GM21423 (cell line): Measurements from ENCODE around the gene GSTT2B.
"Not testable (repeated sequence)": the region's sequence is repeated elsewhere in the genome, so short reads cannot be mapped to it uniquely, and the experiment has no call there.

Source experiments
- ATAC-seq: cut with Tn5 transposase; IDR thresholded peaks from one replicate; pipeline ENCODE4 v1.9.1; 2021; ENCODE audit warnings: mild to moderate bottlenecking, moderate library complexity; ENCODE audit not compliant: unreplicated experiment

Gene GSTT2B

GRCh38 chr22:23961084-23961771 is at the start of gene GSTT2B:
GSTT2B (minus strand) TSS chr22:23961195; CDS start chr22:23961131, 64 bp downstream.
- not testable (repeated sequence) for ATAC-seq

GRCh38 chr22:24010018-24010391 is 49.0 kb upstream of the GSTT2B start:
- ATAC-seq = no peak

- no peak for ATAC-seq
Observed at GRCh38 chr22:24009227-24010017, 48.4 kb upstream of the GSTT2B start.

GRCh38 chr22:24008381-24009226 is 47.6 kb upstream of the GSTT2B start:
- ATAC-seq = no peak

- no peak for ATAC-seq
Observed at GRCh38 chr22:24008022-24008283, 47.0 kb upstream of the GSTT2B start.

GRCh38 chr22:24007253-24008021 is 46.4 kb upstream of the GSTT2B start:
- no peak for ATAC-seq

GRCh38 chr22:24006914-24007214 is 45.9 kb upstream of the GSTT2B start:
- no peak for ATAC-seq

- ATAC-seq = no peak
Observed at GRCh38 chr22:24006207-24006913, 45.4 kb upstream of the GSTT2B start.

GRCh38 chr22:24005201-24005600 is 44.2 kb upstream of the GSTT2B start, which contains the start of gene GSTT4:
GSTT4 (minus strand) TSS chr22:24005453; CDS start chr22:24005356, 97 bp downstream.
- ATAC-seq = no peak

- ATAC-seq = no peak
Observed at GRCh38 chr22:24003887-24004286, 42.9 kb upstream of the GSTT2B start.

GRCh38 chr22:24002851-24003250 is 41.9 kb upstream of the GSTT2B start:
- no peak for ATAC-seq

- ATAC-seq = no peak
Observed at GRCh38 chr22:24002272-24002671, 41.3 kb upstream of the GSTT2B start.

GRCh38 chr22:24001314-24001713 is 40.3 kb upstream of the GSTT2B start:
- ATAC-seq = no peak

GRCh38 chr22:23999779-24000178 is 38.8 kb upstream of the GSTT2B start:
- ATAC-seq = not testable (repeated sequence)

GRCh38 chr22:23997092-23997491 is 36.1 kb upstream of the GSTT2B start:
- no peak for ATAC-seq

- ATAC-seq = not testable (repeated sequence)
Observed at GRCh38 chr22:23993581-23994177, 32.7 kb upstream of the GSTT2B start.

GRCh38 chr22:23993080-23993479 is 32.1 kb upstream of the GSTT2B start:
- not testable (repeated sequence) for ATAC-seq

- not testable (repeated sequence) for ATAC-seq
Observed at GRCh38 chr22:23989583-23990244, 28.7 kb upstream of the GSTT2B start.

- ATAC-seq = not testable (repeated sequence)
Observed at GRCh38 chr22:23986538-23987178, 25.7 kb upstream of the GSTT2B start.
